Measurements from ENCODE around the gene ATG9A.

- TF ChIP-seq CTCF (conservative IDR thresholded peaks at IDR 0.05 in 1 of 2, IDR thresholded peaks at IDR 0.05 in 1 of 2; ENCODE audit: extremely low read depth in 1 of 2, insufficient read depth in 1 of 2, low read depth in 1 of 2, low read length in 2 of 2) (no peak), EZH2 (IDR thresholded peaks at IDR 0.05; ENCODE audit: borderline replicate concordance, low read length) (no peak)
Observed at GRCh38 chr2:219182331-219183150, 46.9 kb downstream of the ATG9A start.
